Upper lobe of left lung (tissue), 4 donors: Measurements from ENCODE around the gene SERINC5.

Experiments used
- CTCF ChIP-seq, 6 experiments: fragments of 450-650 bp in 4 of 6; fragments of 200-600 bp in 2 of 6; sonication (generic) in 2 of 6; IDR thresholded peaks; one replicate each; pipeline ENCODE4 v1.5.1; 2016 to 2019; ENCODE audit warnings: antibody characterized with exemption in 6 of 6
- EP300 ChIP-seq, 4 donors: sonication (generic); formaldehyde crosslinking; IDR thresholded peaks; one replicate each; pipeline ENCODE4 v1.5.1; 2017; ENCODE audit warnings: antibody characterized with exemption in 4 of 4, control low read depth in 2 of 4
- POLR2A ChIP-seq, 4 donors: fragments of 450-650 bp; IDR thresholded peaks; one replicate each; pipeline ENCODE4 v1.5.1; 2016 to 2017; ENCODE audit warnings: antibody characterized with exemption in 4 of 4, mild to moderate bottlenecking in 2 of 4
- POLR2AphosphoS5 ChIP-seq, 2 donors: sonication (generic); formaldehyde crosslinking; IDR thresholded peaks; one replicate each; pipeline ENCODE4 v1.5.1; 2017; ENCODE audit warnings: antibody characterized with exemption in 2 of 2

GRCh38 chr5:80161165-80161564 is 94.7 kb downstream of the SERINC5 start:
- no peak for TF ChIP-seq CTCF (IDR thresholded peaks at IDR 0.05)
- no peak for TF ChIP-seq POLR2A (IDR thresholded peaks at IDR 0.05)
- TF ChIP-seq POLR2AphosphoS5 (IDR thresholded peaks at IDR 0.05): no peak
- TF ChIP-seq EP300 (IDR thresholded peaks at IDR 0.05): no peak
